ENCODE results near the gene SREK1.

Gene SREK1

DNA sequence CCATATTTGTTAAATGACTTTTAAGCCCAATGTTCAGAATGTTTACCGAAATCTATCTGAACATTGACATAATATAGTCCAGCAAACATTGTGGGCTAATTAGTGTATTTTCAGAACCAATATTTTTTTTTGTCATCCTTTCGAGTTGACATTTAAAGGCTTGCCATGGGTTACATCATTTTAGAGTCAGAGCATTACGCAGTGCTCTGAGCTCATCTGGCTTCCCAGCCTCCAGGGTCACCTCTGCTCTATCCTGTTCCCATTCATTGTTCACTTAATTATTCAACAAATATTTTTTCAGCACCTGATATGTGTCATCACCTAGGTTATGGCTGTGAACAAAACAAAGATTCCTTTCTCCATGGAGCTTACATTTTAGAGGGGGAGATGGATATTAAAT is 80.2 kb downstream of the SREK1 start:
- H3K27me3 ChIP-seq (replicated peaks; ENCODE audit: control insufficient read depth, insufficient read depth, low read length), result no peaks in the 10 kb centered on the region

DNA sequence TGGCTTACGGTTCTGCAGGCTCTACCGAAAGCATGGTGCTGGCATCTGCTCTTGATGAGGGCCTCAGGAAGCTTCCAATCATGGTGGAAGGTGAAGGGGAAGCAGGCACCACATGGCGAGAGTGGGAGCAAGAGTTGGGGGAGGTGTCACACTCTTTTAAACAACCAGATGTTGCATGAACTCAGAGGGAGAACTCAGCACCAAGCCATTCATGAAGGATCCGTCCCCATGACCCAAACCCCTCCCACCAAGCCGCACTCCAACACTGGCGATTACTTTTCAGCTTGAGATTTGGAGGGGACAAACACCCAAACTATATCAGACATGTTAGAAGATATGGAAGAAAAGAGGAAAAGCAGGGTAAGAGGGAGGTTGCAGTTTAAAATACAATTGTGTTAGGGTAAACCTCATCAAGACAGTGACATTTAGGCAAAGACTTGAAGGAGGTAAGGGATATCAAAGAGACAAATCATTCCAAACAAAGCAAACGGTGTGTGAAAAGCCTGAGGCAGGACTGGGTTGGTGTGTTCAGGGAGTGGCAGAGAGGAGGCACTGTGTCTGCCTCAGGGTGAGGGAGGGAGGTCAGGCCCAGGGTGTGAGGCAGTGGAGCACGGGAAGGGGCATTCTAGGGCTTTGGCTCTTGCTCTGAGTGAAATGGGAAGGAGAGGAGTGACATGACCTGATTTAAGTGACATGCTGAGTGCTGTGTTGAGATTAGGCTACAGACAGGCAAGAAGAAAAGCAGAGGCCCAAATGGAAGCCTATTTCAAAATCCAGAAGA is 80.9 kb downstream of the SREK1 start:
- Histone ChIP-seq H3K4me3 (replicated peaks; ENCODE audit: low read depth, low read length) (no peak overlapping the region), H3K27me3 (replicated peaks; ENCODE audit: control insufficient read depth, insufficient read depth, low read length) (no peaks in the 10 kb centered on the region), H3K36me3 (ENCODE audit: control insufficient read depth, insufficient read depth, low read length) (no peaks in the 10 kb centered on the region)
- no peak for DNase-seq (ENCODE audit: extremely low read depth, insufficient read length)
- TF ChIP-seq, protein P1, sequence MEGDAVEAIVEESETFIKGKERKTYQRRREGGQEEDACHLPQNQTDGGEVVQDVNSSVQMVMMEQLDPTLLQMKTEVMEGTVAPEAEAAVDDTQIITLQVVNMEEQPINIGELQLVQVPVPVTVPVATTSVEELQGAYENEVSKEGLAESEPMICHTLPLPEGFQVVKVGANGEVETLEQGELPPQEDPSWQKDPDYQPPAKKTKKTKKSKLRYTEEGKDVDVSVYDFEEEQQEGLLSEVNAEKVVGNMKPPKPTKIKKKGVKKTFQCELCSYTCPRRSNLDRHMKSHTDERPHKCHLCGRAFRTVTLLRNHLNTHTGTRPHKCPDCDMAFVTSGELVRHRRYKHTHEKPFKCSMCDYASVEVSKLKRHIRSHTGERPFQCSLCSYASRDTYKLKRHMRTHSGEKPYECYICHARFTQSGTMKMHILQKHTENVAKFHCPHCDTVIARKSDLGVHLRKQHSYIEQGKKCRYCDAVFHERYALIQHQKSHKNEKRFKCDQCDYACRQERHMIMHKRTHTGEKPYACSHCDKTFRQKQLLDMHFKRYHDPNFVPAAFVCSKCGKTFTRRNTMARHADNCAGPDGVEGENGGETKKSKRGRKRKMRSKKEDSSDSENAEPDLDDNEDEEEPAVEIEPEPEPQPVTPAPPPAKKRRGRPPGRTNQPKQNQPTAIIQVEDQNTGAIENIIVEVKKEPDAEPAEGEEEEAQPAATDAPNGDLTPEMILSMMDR (IDR thresholded peaks at IDR 0.05; ENCODE audit: insufficient read depth, low read length, poor library complexity, severe bottlenecking), result no peak

More for the DNA sequence above, 80.2 kb downstream of the SREK1 start:
- Histone ChIP-seq H3K36me3 (ENCODE audit: control insufficient read depth, insufficient read depth, low read length) (no peaks in the 10 kb centered on the region), H3K4me3 (replicated peaks; ENCODE audit: low read depth, low read length) (no peak overlapping the region)
- DNase-seq (ENCODE audit: extremely low read depth, insufficient read length), result no peak
- TF ChIP-seq, protein P1 (IDR thresholded peaks at IDR 0.05; ENCODE audit: insufficient read depth, low read length, poor library complexity, severe bottlenecking), result no peak

DNA sequence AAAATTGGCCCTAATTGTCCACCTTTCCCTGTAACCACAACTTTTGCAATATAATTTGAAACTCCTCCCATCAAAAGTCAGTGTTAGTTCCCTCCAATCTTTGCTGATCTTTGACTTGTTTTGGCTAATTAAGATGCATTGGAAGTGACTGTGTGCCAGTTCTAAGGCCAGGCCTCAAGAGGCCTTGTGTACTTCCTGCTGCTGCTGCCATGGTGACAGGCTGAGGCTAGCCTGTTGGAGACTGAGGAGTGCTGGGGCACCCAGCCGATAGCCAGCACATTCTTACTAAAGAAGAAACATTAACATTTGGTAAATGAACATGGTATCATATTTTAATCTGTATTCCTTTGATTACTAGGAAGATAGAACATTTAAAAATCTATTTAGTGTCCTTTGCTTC is 86.5 kb downstream of the SREK1 start:
- Histone ChIP-seq H3K36me3 (ENCODE audit: control insufficient read depth, insufficient read depth, low read length) (no peaks in the 10 kb centered on the region), H3K4me3 (replicated peaks; ENCODE audit: low read depth, low read length) (no peak overlapping the region), H3K27me3 (replicated peaks; ENCODE audit: control insufficient read depth, insufficient read depth, low read length) (no peaks in the 10 kb centered on the region)
- no peak for DNase-seq (ENCODE audit: extremely low read depth, insufficient read length)
- TF ChIP-seq, protein P1 (IDR thresholded peaks at IDR 0.05; ENCODE audit: insufficient read depth, low read length, poor library complexity, severe bottlenecking), result no peak

DNA sequence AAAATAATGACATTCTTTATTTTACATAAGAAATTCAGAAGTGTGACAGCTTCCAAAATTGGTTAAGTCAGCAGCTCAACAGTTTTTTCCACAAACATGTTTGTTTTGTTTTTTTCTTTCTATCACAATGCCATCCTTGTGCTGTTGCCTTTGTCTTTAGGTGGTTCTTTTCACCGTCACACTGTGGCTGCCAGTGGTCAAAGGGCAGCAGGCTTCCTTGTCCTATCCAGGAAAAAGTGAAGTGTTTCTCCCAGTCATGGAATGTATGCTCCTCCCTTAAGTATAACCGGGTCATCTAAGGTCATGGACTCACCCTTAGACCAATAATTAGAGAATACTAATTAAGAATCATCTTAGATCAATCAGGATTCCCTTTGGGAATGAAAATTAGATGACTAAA is 87.4 kb downstream of the SREK1 start:
- no peak for DNase-seq (ENCODE audit: extremely low read depth, insufficient read length)
- TF ChIP-seq, protein P1 (IDR thresholded peaks at IDR 0.05; ENCODE audit: insufficient read depth, low read length, poor library complexity, severe bottlenecking), result no peak
- H3K4me3 ChIP-seq (replicated peaks; ENCODE audit: low read depth, low read length), result no peak overlapping the region
- H3K36me3 ChIP-seq (ENCODE audit: control insufficient read depth, insufficient read depth, low read length), result no peaks in the 10 kb centered on the region
- no peaks in the 10 kb centered on the region for H3K27me3 ChIP-seq (replicated peaks; ENCODE audit: control insufficient read depth, insufficient read depth, low read length)

DNA sequence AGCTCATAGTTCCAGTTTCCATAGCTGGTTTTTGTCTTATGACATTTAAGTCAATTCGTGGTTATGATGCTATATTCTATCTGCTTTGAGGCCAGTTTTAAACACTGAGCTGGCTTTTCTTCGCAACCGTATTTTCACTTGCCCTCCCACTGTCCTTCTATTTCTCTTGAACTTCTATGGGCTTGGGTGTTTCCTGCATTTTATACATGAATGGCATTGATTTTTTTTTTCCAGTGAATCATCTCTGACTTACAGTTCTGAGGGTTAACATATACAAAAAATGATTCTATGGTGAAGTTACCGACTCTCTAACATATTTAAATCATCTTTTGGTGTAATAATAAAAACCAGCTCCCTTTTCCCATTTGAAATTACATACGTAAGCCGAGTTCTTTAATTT is 88.2 kb downstream of the SREK1 start:
- TF ChIP-seq, protein P1 (IDR thresholded peaks at IDR 0.05; ENCODE audit: insufficient read depth, low read length, poor library complexity, severe bottlenecking), result no peak
- no peak overlapping the region for H3K4me3 ChIP-seq (replicated peaks; ENCODE audit: low read depth, low read length)
- H3K36me3 ChIP-seq (ENCODE audit: control insufficient read depth, insufficient read depth, low read length), result no peaks in the 10 kb centered on the region
- peaks cover 2% of the 10 kb centered on the region; the same call in 1 of the 2 replicates for H3K27me3 ChIP-seq (replicated peaks; ENCODE audit: control insufficient read depth, insufficient read depth, low read length)
- no peak for DNase-seq (ENCODE audit: extremely low read depth, insufficient read length)

All from GM06990 (cell line).